B cell (primary cell): ENCODE results near the gene TAF1C. TPM values are rescaled to one million over a fixed set of nuclear protein-coding genes. Genes with fewer than 3 reads are reported as not detected.

Experiments
- ATAC-seq: fragments of 200-7000 bp; cut with Tn5 transposase; one replicate; pipeline ENCODE4 v1.10.0; 2021; ENCODE audit warnings: low read depth, mild to moderate bottlenecking, moderate number of reproducible peaks, moderate library complexity
- CTCF ChIA-PET: fragments of 350-600 bp; sonication (Branson Sonifier 250); formaldehyde crosslinking; loops from one replicate; lab custom pipeline; 2021; ENCODE audit warnings: antibody characterized with exemption, inconsistent platforms; lab: Charles Lee
- POLR2A ChIA-PET: fragments of 350-600 bp; sonication (Branson Sonifier 250); formaldehyde crosslinking; loops from one replicate; lab custom pipeline; 2021; ENCODE audit warnings: antibody characterized with exemption; lab: Charles Lee
- DNase-seq: peaks from one replicate; pipeline ENCODE4 v3.0.0; 2013
- H2AFZ ChIP-seq: 2 replicates; pipeline ENCODE4 v1.6.1; 2012; ENCODE audit warnings: mild to moderate bottlenecking, low read depth, low read length; ENCODE audit not compliant: insufficient read depth, poor library complexity, severe bottlenecking
- H3K27ac ChIP-seq, 2 donors: 1 replicate in 1 of 2; 2 replicates in 1 of 2; pipeline ENCODE4 v1.5.1; 2012 to 2013; ENCODE audit warnings: low read length in 2 of 2, mild to moderate bottlenecking in 2 of 2, moderate library complexity in 1 of 2
- H3K27me3 ChIP-seq, 4 experiments: fragments of 200-600 bp in 1 of 4; sonication (generic) in 1 of 4; replicated peaks in 1 of 4; 1 replicate in 2 of 4; 2 replicates in 2 of 4; pipeline versions ENCODE4 v1.6.1 to v1.7.0; 2013 to 2016; ENCODE audit warnings: low read length in 3 of 4, mild to moderate bottlenecking in 2 of 4, mixed read lengths in 1 of 4, moderate library complexity in 1 of 4; ENCODE audit not compliant: insufficient read depth in 4 of 4, control insufficient read depth in 3 of 4; ENCODE audit errors: control extremely low read depth in 1 of 4
- H3K36me3 ChIP-seq, 2 experiments: replicated peaks in 1 of 2; 1 replicate in 1 of 2; 2 replicates in 1 of 2; pipeline versions ENCODE4 v1.6.1 to v1.7.1; 2013; ENCODE audit warnings: low read length in 1 of 2; ENCODE audit not compliant: insufficient read depth in 2 of 2, control insufficient read depth in 1 of 2; ENCODE audit errors: control extremely low read depth in 1 of 2, extremely low read depth in 1 of 2
- H3K4me1 ChIP-seq, 2 donors: fragments of 200-600 bp in 1 of 2; sonication (generic) in 1 of 2; 1 replicate in 1 of 2; 2 replicates in 1 of 2; pipeline versions ENCODE4 v1.5.1 to v1.6.1; 2013 to 2017; ENCODE audit warnings: low read length in 2 of 2; ENCODE audit not compliant: control insufficient read depth in 2 of 2, insufficient read depth in 2 of 2
- H3K4me2 ChIP-seq: replicated peaks from 2 replicates; pipeline ENCODE3; 2012; ENCODE audit warnings: mild to moderate bottlenecking, low read depth, low read length; ENCODE audit not compliant: poor library complexity, severe bottlenecking
- H3K4me3 ChIP-seq, 5 experiments: fragments of 200-600 bp in 1 of 5; sonication (generic) in 1 of 5; 1 replicate in 3 of 5; 2 replicates in 2 of 5; pipeline versions ENCODE4 v1.5.1 to v1.7.0; 2011 to 2016; ENCODE audit warnings: low read length in 4 of 5, mild to moderate bottlenecking in 4 of 5, low read depth in 2 of 5, control low read depth in 1 of 5, moderate library complexity in 1 of 5; ENCODE audit not compliant: insufficient read depth in 1 of 5; ENCODE audit errors: control extremely low read depth in 1 of 5, extremely low read depth in 1 of 5
- H3K79me2 ChIP-seq: fragments of 200-600 bp; sonication (generic); one replicate; pipeline ENCODE4 v1.6.0; 2016; ENCODE audit warnings: low read length; ENCODE audit not compliant: control insufficient read depth, insufficient read depth
- H3K9ac ChIP-seq: fragments of 200-600 bp; sonication (generic); 2 replicates; pipeline ENCODE4 v1.6.1; 2017; ENCODE audit warnings: mild to moderate bottlenecking, low read length, moderate library complexity
- H3K9me3 ChIP-seq, 3 donors: one replicate each; pipeline versions ENCODE4 v1.6.1 to v1.7.1; 2013; ENCODE audit warnings: low read length in 2 of 3; ENCODE audit not compliant: control insufficient read depth in 2 of 3, insufficient read depth in 1 of 3; ENCODE audit errors: control extremely low read depth in 1 of 3
- H4K20me1 ChIP-seq: 2 replicates; pipeline ENCODE4 v1.6.0; 2012; ENCODE audit warnings: mild to moderate bottlenecking, low read length; ENCODE audit not compliant: insufficient read depth, control insufficient read depth, poor library complexity, severe bottlenecking
- H3K27ac Mint-ChIP-seq: one replicate; pipeline ENCODE4 v1.8.0; 2021; ENCODE audit warnings: mixed read lengths
- H3K27me3 Mint-ChIP-seq: one replicate; pipeline ENCODE4 v1.8.0; 2021; ENCODE audit warnings: mixed read lengths
- H3K4me1 Mint-ChIP-seq: one replicate; pipeline ENCODE4 v1.8.0; 2021; ENCODE audit warnings: mixed read lengths
- H3K4me3 Mint-ChIP-seq: one replicate; pipeline ENCODE4 v1.8.0; 2021; ENCODE audit warnings: mixed read lengths
- H3K9me3 Mint-ChIP-seq: one replicate; pipeline ENCODE4 v1.8.0; 2022; ENCODE audit warnings: mixed read lengths; ENCODE audit not compliant: insufficient read depth
- EZH2 ChIP-seq: IDR thresholded peaks from 2 replicates; pipeline ENCODE4 v1.6.1; 2012; ENCODE audit warnings: borderline replicate concordance, low read depth, mild to moderate bottlenecking, moderate library complexity, low read length; ENCODE audit not compliant: insufficient read depth, poor library complexity, severe bottlenecking
- WGBS: methylation state at CpG from one replicate; pipeline ENCODE4 v1.1.5; 2013; ENCODE audit warnings: missing lambda C conversion rate; ENCODE audit not compliant: insufficient coverage; 5-methylcytosine and 5-hydroxymethylcytosine counted together
- intact Hi-C: fragments of 100-400 bp; cut with micrococcal nuclease; formaldehyde crosslinking; loops from one replicate; pipeline ENCODE4 v1.10.0; 2022
- polyA plus RNA-seq: library from polyadenylated mRNA; depleted of rRNA; stranded (reverse); fragments of >200 nt; gene quantifications from 2 replicates; pipeline ENCODE4 v1.2.3, GENCODE V29; 2012
- total RNA-seq, 2 donors: library from RNA; stranded (reverse); fragments of 120-200 nt in 1 of 2; gene quantifications; 1 replicate in 1 of 2; 2 replicates in 1 of 2; pipeline versions ENCODE4 v1.2.3 to v1.2.4, GENCODE V29; 2013 to 2022
- TF ChIP-seq, protein P1 (sequence below): fragments of 200-600 bp; IDR thresholded peaks from one replicate; pipeline ENCODE4 v1.8.0; 2022; ENCODE audit warnings: antibody characterized with exemption, mild to moderate bottlenecking

The TAF1C gene
- total and polyA plus RNA-seq, 2 donors (not counting 1 experiment from before 2014, with no cell fraction given), result 115 to 125 TPM

DNA sequence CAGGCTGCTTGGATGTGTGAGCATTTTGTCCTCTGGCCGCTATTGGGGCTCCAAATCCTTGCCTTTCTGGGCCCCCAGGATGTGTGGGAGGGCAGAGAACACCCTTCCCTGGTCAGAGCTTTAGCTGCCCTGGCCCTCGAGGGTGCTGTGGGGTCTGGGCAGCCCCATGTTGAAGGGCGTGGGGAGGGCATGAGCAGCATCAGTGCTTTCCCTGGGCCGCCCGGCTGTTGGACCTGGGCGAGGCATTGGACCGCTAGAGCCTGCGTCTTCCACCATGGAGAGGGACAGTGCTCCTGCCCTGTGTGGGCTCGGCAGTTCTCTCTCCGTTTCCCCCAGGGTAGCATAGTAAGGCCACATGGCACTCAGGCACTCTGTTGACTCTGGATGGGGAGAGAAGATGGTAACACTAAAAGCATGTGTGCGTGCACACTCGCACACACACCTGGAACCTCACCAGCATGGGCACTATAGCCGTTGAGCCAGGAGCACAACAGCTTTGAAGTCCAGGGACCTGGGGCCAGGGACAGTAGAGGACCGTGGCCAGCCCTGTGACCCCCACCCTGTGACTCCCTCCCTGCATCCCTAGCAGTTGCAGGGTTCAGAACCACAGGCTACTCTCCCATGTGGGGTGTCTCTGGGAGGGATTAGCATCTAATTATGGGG is 10.7 kb upstream of the TAF1C start:
- Mint-ChIP-seq H3K9me3 (no peaks in the 10 kb centered on the region), H3K4me3 (no peak overlapping the region), H3K27me3 (peaks cover 3% of the 10 kb centered on the region), H3K27ac (no peak overlapping the region), H3K4me1 (peaks cover 14% of the 10 kb centered on the region)
- no peak for ATAC-seq
- TF ChIP-seq EZH2, result no peak
- TF ChIP-seq, protein P1, sequence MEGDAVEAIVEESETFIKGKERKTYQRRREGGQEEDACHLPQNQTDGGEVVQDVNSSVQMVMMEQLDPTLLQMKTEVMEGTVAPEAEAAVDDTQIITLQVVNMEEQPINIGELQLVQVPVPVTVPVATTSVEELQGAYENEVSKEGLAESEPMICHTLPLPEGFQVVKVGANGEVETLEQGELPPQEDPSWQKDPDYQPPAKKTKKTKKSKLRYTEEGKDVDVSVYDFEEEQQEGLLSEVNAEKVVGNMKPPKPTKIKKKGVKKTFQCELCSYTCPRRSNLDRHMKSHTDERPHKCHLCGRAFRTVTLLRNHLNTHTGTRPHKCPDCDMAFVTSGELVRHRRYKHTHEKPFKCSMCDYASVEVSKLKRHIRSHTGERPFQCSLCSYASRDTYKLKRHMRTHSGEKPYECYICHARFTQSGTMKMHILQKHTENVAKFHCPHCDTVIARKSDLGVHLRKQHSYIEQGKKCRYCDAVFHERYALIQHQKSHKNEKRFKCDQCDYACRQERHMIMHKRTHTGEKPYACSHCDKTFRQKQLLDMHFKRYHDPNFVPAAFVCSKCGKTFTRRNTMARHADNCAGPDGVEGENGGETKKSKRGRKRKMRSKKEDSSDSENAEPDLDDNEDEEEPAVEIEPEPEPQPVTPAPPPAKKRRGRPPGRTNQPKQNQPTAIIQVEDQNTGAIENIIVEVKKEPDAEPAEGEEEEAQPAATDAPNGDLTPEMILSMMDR, result no peak
- H3K27ac ChIP-seq, result no peak overlapping the region
- H3K36me3 ChIP-seq, result no peaks in the 10 kb centered on the region
- H3K4me2 ChIP-seq, result no peak overlapping the region
- no peak overlapping the region for H3K4me3 ChIP-seq
- ChIA-PET CTCF (interaction anchor here (1.6 kb wide), 1 partner anchor 12 kb away, joined by 3 read pairs; no protein-coding TSS in a partner anchor), POLR2A (no interaction called here)
- DNase-seq, result no peak
- no peaks in the 10 kb centered on the region for H3K9me3 ChIP-seq
- H4K20me1 ChIP-seq, result no peaks in the 10 kb centered on the region
- WGBS, result 96% methylated on average over 13 of the region's 14 CpGs
- no peaks in the 10 kb centered on the region for H3K79me2 ChIP-seq
- no peak overlapping the region for H2AFZ ChIP-seq
- H3K9ac ChIP-seq, result no peak overlapping the region
- intact Hi-C loops, result no loop called here
- peaks cover 12 to 13% of the 10 kb centered on the region in 2 donors for H3K4me1 ChIP-seq
- H3K27me3 ChIP-seq, result peaks cover 0 to 4% (median 0%) of the 10 kb centered on the region in 4 experiments

DNA sequence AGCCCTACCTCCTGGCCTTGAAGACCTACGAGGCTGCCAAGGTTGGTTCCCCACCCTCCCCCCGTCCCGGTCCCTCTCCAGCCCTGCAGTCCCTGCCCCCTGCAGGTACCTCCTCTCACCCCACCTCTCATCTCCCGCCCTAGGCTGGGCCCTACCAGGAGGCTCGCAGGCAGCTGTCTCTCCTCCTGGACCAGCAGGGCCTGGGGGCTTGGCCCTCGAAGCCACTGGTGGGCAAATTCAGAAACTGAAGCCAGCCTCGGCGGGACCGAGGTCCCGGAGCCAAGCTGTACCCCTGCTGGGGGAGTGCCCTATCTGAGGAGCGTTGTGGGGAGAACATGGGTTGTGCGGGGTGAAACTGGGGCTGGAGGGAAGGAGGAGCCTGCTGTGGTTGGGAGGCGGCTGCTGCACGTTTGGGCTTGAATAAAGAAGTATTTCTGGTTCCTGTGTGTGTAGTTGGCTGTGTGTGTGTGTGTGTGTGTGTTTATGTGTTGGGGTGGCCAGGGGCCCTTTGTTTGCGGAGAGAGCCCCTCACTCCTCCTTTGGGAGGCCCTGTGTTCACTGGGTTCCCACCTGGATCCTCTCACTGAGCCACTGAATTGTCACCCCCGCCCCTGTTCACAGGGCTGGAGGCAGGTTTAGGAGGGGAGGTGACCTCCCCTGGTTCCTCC is 10.0 kb upstream of the TAF1C start:
- DNase-seq (peak; percentile 8), ATAC-seq (no peak)
- 83% methylated on average over 14 of the region's 16 CpGs for WGBS
- Histone ChIP-seq H3K9ac (no peak overlapping the region), H3K27me3 (peaks cover 0 to 4% (median 0%) of the 10 kb centered on the region in 4 experiments), H3K4me1 (peaks cover 12 to 13% of the 10 kb centered on the region in 2 donors), H3K4me3 (no peak overlapping the region), H3K27ac (no peak overlapping the region), H3K79me2 (no peaks in the 10 kb centered on the region), H3K4me2 (no peak overlapping the region), H3K9me3 (no peaks in the 10 kb centered on the region), H4K20me1 (no peaks in the 10 kb centered on the region), H3K36me3 (no peaks in the 10 kb centered on the region), H2AFZ (no peak overlapping the region)
- H3K4me3 Mint-ChIP-seq, result no peak overlapping the region
- peaks cover 3% of the 10 kb centered on the region for H3K27me3 Mint-ChIP-seq
- H3K4me1 Mint-ChIP-seq, result peaks cover 14% of the 10 kb centered on the region
- CTCF ChIA-PET, result interaction anchor here (1.0 to 1.6 kb wide), 2 partner anchors 10 to 13 kb away, joined by 3 to 4 read pairs; partner anchors contain the start of gene TAF1C
- POLR2A ChIA-PET, result no interaction called here
- H3K9me3 Mint-ChIP-seq, result no peaks in the 10 kb centered on the region
- H3K27ac Mint-ChIP-seq, result no peak overlapping the region
- TF ChIP-seq EZH2, result no peak
- TF ChIP-seq, protein P1, result no peak
- intact Hi-C loops, result no loop called here
